ENCODE data around the gene TAL2. TPM values are rescaled to one million over a fixed set of nuclear protein-coding genes. Genes with fewer than 3 reads are reported as not detected.
A peak's percentile ranks its signal among the peaks of the same experiment; 100 is the strongest.

TAL2 gene
- total and polyA plus RNA-seq, 3 donors from 2014 or later: 0.78 TPM; not detected in 2

DNA sequence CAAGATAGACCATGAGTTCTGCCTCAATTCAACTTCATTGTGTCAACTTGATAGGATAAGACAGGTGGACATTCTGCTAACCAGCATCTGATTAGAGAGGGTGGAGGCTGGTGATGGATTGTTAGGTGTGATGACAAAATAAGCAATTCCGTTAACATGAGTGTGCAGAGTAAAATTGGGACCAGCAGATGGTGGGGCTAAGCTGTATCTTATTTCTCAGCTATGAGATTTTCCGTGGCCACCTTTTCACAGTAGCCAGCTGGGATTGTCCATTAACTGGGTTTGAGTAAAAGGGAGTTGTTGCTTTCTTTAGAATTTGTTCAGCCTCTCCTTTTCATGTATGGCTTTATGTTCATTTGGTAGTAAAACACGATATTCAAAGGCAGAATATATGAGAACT, 28.8 kb upstream of the TAL2 start:
- intact Hi-C loops (cut with DNase I; ENCODE audit: low total_unique reads): no loop called here
- Histone ChIP-seq H3K4me3 (no peak overlapping the region), H3K9me3 (no peaks in the 10 kb centered on the region), H3K27me3 (no peaks in the 10 kb centered on the region), H3K27ac (no peak overlapping the region), H3K36me3 (ENCODE audit: low read depth, missing control alignments) (no peaks in the 10 kb centered on the region), H3K4me1 (no peaks in the 10 kb centered on the region)
- no peak for DNase-seq
- WGBS, 2 donors: 80 to 87% methylated on average over 3 of the region's 3 CpGs
- TF ChIP-seq, protein P1, sequence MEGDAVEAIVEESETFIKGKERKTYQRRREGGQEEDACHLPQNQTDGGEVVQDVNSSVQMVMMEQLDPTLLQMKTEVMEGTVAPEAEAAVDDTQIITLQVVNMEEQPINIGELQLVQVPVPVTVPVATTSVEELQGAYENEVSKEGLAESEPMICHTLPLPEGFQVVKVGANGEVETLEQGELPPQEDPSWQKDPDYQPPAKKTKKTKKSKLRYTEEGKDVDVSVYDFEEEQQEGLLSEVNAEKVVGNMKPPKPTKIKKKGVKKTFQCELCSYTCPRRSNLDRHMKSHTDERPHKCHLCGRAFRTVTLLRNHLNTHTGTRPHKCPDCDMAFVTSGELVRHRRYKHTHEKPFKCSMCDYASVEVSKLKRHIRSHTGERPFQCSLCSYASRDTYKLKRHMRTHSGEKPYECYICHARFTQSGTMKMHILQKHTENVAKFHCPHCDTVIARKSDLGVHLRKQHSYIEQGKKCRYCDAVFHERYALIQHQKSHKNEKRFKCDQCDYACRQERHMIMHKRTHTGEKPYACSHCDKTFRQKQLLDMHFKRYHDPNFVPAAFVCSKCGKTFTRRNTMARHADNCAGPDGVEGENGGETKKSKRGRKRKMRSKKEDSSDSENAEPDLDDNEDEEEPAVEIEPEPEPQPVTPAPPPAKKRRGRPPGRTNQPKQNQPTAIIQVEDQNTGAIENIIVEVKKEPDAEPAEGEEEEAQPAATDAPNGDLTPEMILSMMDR (IDR thresholded peaks at IDR 0.05): no peak
- TF ChIP-seq POLR2A (IDR thresholded peaks at IDR 0.05): no peak

- 96 to 100% methylated on average over 1 of the region's 1 CpG for WGBS, 2 donors
These were observed 25.9 kb upstream of the TAL2 start for GRCh38 chr9:105636331-105636730.

GRCh38 chr9:105637787-105638395, 24.4 kb upstream of the TAL2 start:
- 95 to 97% methylated on average over 4 of the region's 4 CpGs for WGBS, 2 donors
- intact Hi-C loops (cut with DNase I; ENCODE audit: low total_unique reads): no loop called here
- Histone ChIP-seq H3K36me3 (ENCODE audit: low read depth, missing control alignments) (no peaks in the 10 kb centered on the region), H3K4me1 (no peaks in the 10 kb centered on the region), H3K27ac (no peak overlapping the region), H3K4me3 (no peak overlapping the region), H3K9me3 (no peaks in the 10 kb centered on the region), H3K27me3 (no peaks in the 10 kb centered on the region)
- TF ChIP-seq, protein P1 (IDR thresholded peaks at IDR 0.05): peak in 2 of 3 experiments; percentile 22 to 35
- no peak for TF ChIP-seq POLR2A (IDR thresholded peaks at IDR 0.05)
- DNase-seq: no peak

More at GRCh38 chr9:105636331-105636730, 25.9 kb upstream of the TAL2 start:
- H3K9me3 ChIP-seq: no peaks in the 10 kb centered on the region
- no peaks in the 10 kb centered on the region for H3K27me3 ChIP-seq
- no peak overlapping the region for H3K27ac ChIP-seq
- H3K4me1 ChIP-seq: no peaks in the 10 kb centered on the region
- no peak for DNase-seq
- intact Hi-C loops (cut with DNase I; ENCODE audit: low total_unique reads): no loop called here
- H3K36me3 ChIP-seq (ENCODE audit: low read depth, missing control alignments): no peaks in the 10 kb centered on the region
- no peak overlapping the region for H3K4me3 ChIP-seq
- TF ChIP-seq, protein P1 (IDR thresholded peaks at IDR 0.05): no peak
- TF ChIP-seq POLR2A (IDR thresholded peaks at IDR 0.05): no peak

DNA sequence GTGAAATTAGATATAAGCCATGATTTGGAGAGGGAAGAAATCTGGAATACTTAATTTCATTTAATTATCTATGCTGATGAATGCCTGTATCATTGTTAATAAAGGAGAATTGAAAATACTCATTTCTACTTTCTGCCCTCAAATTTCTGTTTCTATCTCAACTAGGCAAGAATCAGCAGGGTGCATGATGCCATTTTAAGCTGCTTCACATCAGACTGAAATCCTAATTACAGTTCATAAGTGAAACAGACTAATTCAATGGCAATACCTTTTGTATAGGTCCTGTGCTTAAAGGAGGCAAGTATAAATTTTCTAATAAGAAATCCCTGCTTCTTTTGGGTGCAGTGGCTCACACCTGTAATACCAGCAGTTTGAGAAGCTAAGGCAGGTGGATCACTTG, 22.3 kb upstream of the TAL2 start:
- Histone ChIP-seq H3K27me3 (no peaks in the 10 kb centered on the region), H3K36me3 (ENCODE audit: low read depth, missing control alignments) (no peaks in the 10 kb centered on the region), H3K27ac (no peak overlapping the region), H3K4me1 (no peaks in the 10 kb centered on the region), H3K4me3 (no peak overlapping the region), H3K9me3 (no peaks in the 10 kb centered on the region)
- TF ChIP-seq, protein P1 (IDR thresholded peaks at IDR 0.05): no peak
- TF ChIP-seq POLR2A (IDR thresholded peaks at IDR 0.05): no peak
- intact Hi-C loops (cut with DNase I; ENCODE audit: low total_unique reads): no loop called here
- no peak for DNase-seq

DNA sequence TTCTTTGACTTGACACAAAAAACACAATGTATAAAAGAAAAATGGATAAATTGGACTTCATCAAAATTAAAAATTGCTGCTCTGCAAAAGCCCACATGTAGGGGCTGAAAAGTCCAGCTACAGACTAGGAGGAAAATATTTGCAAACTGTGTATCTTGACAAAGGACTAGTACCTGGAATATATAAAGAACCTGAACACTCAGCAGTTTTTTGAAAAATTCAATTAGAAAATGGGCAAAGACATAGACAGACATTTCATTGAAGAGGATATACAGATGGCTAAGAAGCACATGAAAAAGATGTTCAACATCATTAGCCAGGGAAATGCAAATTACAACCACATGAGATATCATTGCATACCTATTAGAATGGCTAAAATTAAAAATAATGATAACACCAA, 18.5 kb upstream of the TAL2 start:
- no peak for DNase-seq
- H3K36me3 ChIP-seq (ENCODE audit: low read depth, missing control alignments): no peaks in the 10 kb centered on the region
- no peaks in the 10 kb centered on the region for H3K27me3 ChIP-seq
- intact Hi-C loops (cut with DNase I; ENCODE audit: low total_unique reads): no loop called here
- H3K9me3 ChIP-seq: no peaks in the 10 kb centered on the region
- no peak overlapping the region for H3K27ac ChIP-seq
- H3K4me3 ChIP-seq: no peak overlapping the region
- TF ChIP-seq POLR2A (IDR thresholded peaks at IDR 0.05): no peak
- TF ChIP-seq, protein P1 (IDR thresholded peaks at IDR 0.05): no peak
- no peaks in the 10 kb centered on the region for H3K4me1 ChIP-seq

Data from testis (tissue), 3 donors.